Lower lobe of right lung (tissue), 2 donors: Measurements from ENCODE around the gene COA6. TPM values are rescaled to one million over a fixed set of nuclear protein-coding genes. Genes with fewer than 3 reads are reported as not detected.

Experiments
- ATAC-seq, 2 donors: fragments of 200-7000 bp; cut with Tn5 transposase; one replicate each; pipeline ENCODE4 v1.9.1; 2020 to 2022; ENCODE audit warnings: mild to moderate bottlenecking in 2 of 2, moderate library complexity in 2 of 2
- DNase-seq: peaks from one replicate; pipeline ENCODE4 v3.0.0-alpha.2; 2020
- H3K27ac ChIP-seq: fragments of 200-600 bp; one replicate; pipeline ENCODE4 v1.8.0; 2022
- H3K27me3 ChIP-seq: fragments of 200-600 bp; one replicate; pipeline ENCODE4 v1.8.0; 2022; ENCODE audit warnings: low read depth
- H3K36me3 ChIP-seq: fragments of 200-600 bp; one replicate; pipeline ENCODE4 v1.8.0; 2022; ENCODE audit warnings: mild to moderate bottlenecking
- H3K4me1 ChIP-seq: fragments of 200-600 bp; one replicate; pipeline ENCODE4 v1.8.0; 2022
- H3K4me3 ChIP-seq: fragments of 200-600 bp; one replicate; pipeline ENCODE4 v1.8.0; 2022; ENCODE audit warnings: mild to moderate bottlenecking
- H3K9me3 ChIP-seq: fragments of 200-600 bp; one replicate; pipeline ENCODE4 v1.8.0; 2022
- CTCF ChIP-seq: fragments of 200-600 bp; IDR thresholded peaks from one replicate; pipeline ENCODE4 v1.8.0; 2022; ENCODE audit warnings: antibody characterized with exemption, mild to moderate bottlenecking
- intact Hi-C: fragments of 100-400 bp; cut with DNase I; formaldehyde crosslinking; loops from one replicate; pipeline ENCODE4 v1.11.0; 2022
- total RNA-seq: library from RNA; stranded (reverse); fragmentation: NEBNext Ultra II Directional; extraction: Animal tissue kit (Norgen Biotek cat#: 25700); gene quantifications from one replicate; pipeline ENCODE4 v1.2.1, GENCODE V29; 2021
- donor health status: DM: no; HTN: yes; CAD: no; lungs with severe emphysema.

The COA6 gene
- total RNA-seq, 1 donor from 2014 or later, result 29.7 TPM

GRCh38 chr1:234430691-234431090 lies 57.4 kb downstream of the COA6 start:
- ATAC-seq, result no peak
- no peak for TF ChIP-seq CTCF
- H3K27ac ChIP-seq, result no peak overlapping the region
- no peaks in the 10 kb centered on the region for H3K27me3 ChIP-seq
- H3K4me1 ChIP-seq, result no peaks in the 10 kb centered on the region
- no peak overlapping the region for H3K4me3 ChIP-seq
- H3K9me3 ChIP-seq, result no peaks in the 10 kb centered on the region
- DNase-seq, result no peak
- peaks cover 64% of the 10 kb centered on the region for H3K36me3 ChIP-seq
- intact Hi-C loops, result no loop called here

- DNase-seq (no peak), ATAC-seq (no peak)
- no peaks in the 10 kb centered on the region for H3K27me3 ChIP-seq
- H3K4me3 ChIP-seq, result no peak overlapping the region
- H3K27ac ChIP-seq, result no peak overlapping the region
- peaks cover 62% of the 10 kb centered on the region for H3K36me3 ChIP-seq
- H3K4me1 ChIP-seq, result no peaks in the 10 kb centered on the region
- no peaks in the 10 kb centered on the region for H3K9me3 ChIP-seq
- intact Hi-C loops, result no loop called here
- no peak for TF ChIP-seq CTCF
Measured at GRCh38 chr1:234431255-234431654, 58.0 kb downstream of the COA6 start.

GRCh38 chr1:234433563-234434285 lies 60.5 kb downstream of the COA6 start:
- H3K4me1 ChIP-seq, result no peaks in the 10 kb centered on the region
- peaks cover 47% of the 10 kb centered on the region for H3K36me3 ChIP-seq
- no peak overlapping the region for H3K4me3 ChIP-seq
- DNase-seq (no peak), ATAC-seq (peak in 1 of 2 donors; percentile 37)
- no peaks in the 10 kb centered on the region for H3K27me3 ChIP-seq
- no peaks in the 10 kb centered on the region for H3K9me3 ChIP-seq
- H3K27ac ChIP-seq, result no peak overlapping the region
- intact Hi-C loops, result no loop called here
- no peak for TF ChIP-seq CTCF

Other genes with a start within 250 kb of the COA6 start
- 24.6 TPM for gene TARBP1, start 105.7 kb downstream of the COA6 start, total RNA-seq
- gene IRF2BP2, start 236.7 kb downstream of the COA6 start, total RNA-seq, result 154 TPM